ENCODE data around the gene ANKRD9.
A peak's percentile ranks its signal among the peaks of the same experiment; 100 is the strongest.

ANKRD9 gene

GRCh38 chr14:102510616-102511520 lies 1.3 kb upstream of the ANKRD9 start:
- Histone ChIP-seq H3K4me1 (ENCODE audit: insufficient read depth, low read length) (peaks cover 8% of the 10 kb centered on the region; the same call in 1 of the 2 replicates), H3K9me3 (ENCODE audit: control insufficient read depth, insufficient read depth, low read length) (no peaks in the 10 kb centered on the region), H3K9ac (ENCODE audit: low read depth, low read length) (peak overlapping the region; percentile 61; the same call in 1 of the 2 replicates), H3K36me3 (ENCODE audit: insufficient read depth, low read length) (no peaks in the 10 kb centered on the region; the same call in 1 of the 2 replicates)

- no peaks in the 10 kb centered on the region for H3K9me3 ChIP-seq (ENCODE audit: control insufficient read depth, insufficient read depth, low read length)
- peaks cover 8% of the 10 kb centered on the region; the same call in 1 of the 2 replicates for H3K4me1 ChIP-seq (ENCODE audit: insufficient read depth, low read length)
- peak overlapping the region; percentile 79 for H3K9ac ChIP-seq (ENCODE audit: low read depth, low read length)
- H3K36me3 ChIP-seq (ENCODE audit: insufficient read depth, low read length) = no peaks in the 10 kb centered on the region; the same call in 1 of the 2 replicates
Measured at GRCh38 chr14:102508774-102509745, 516 bp downstream of the ANKRD9 start.

GRCh38 chr14:102508410-102508773 lies 1.2 kb downstream of the ANKRD9 start:
- peaks cover 8% of the 10 kb centered on the region; the same call in 1 of the 2 replicates for H3K4me1 ChIP-seq (ENCODE audit: insufficient read depth, low read length)
- H3K36me3 ChIP-seq (ENCODE audit: insufficient read depth, low read length) = no peaks in the 10 kb centered on the region; the same call in 1 of the 2 replicates
- H3K9me3 ChIP-seq (ENCODE audit: control insufficient read depth, insufficient read depth, low read length) = no peaks in the 10 kb centered on the region
- peak overlapping the region; percentile 79; the same call in 1 of the 2 replicates for H3K9ac ChIP-seq (ENCODE audit: low read depth, low read length)

- Histone ChIP-seq H3K4me1 (ENCODE audit: insufficient read depth, low read length) (peaks cover 8% of the 10 kb centered on the region; the same call in 1 of the 2 replicates), H3K9me3 (ENCODE audit: control insufficient read depth, insufficient read depth, low read length) (no peaks in the 10 kb centered on the region), H3K36me3 (ENCODE audit: insufficient read depth, low read length) (no peaks in the 10 kb centered on the region; the same call in 1 of the 2 replicates), H3K9ac (ENCODE audit: low read depth, low read length) (peak overlapping the region; percentile 79; the same call in 1 of the 2 replicates)
Measured at GRCh38 chr14:102507857-102508312, 1.7 kb downstream of the ANKRD9 start.

- H3K9ac ChIP-seq (ENCODE audit: low read depth, low read length) = no peak overlapping the region
- no peaks in the 10 kb centered on the region for H3K9me3 ChIP-seq (ENCODE audit: control insufficient read depth, insufficient read depth, low read length)
- peaks cover 8% of the 10 kb centered on the region; the same call in 1 of the 2 replicates for H3K4me1 ChIP-seq (ENCODE audit: insufficient read depth, low read length)
- no peaks in the 10 kb centered on the region; the same call in 1 of the 2 replicates for H3K36me3 ChIP-seq (ENCODE audit: insufficient read depth, low read length)
Measured at GRCh38 chr14:102507081-102507856, 2.3 kb downstream of the ANKRD9 start.

GRCh38 chr14:102506626-102506925 lies 3.0 kb downstream of the ANKRD9 start:
- no peaks in the 10 kb centered on the region for H3K9me3 ChIP-seq (ENCODE audit: control insufficient read depth, insufficient read depth, low read length)
- H3K9ac ChIP-seq (ENCODE audit: low read depth, low read length) = no peak overlapping the region
- H3K36me3 ChIP-seq (ENCODE audit: insufficient read depth, low read length) = no peaks in the 10 kb centered on the region; the same call in 1 of the 2 replicates
- peaks cover 8% of the 10 kb centered on the region; the same call in 1 of the 2 replicates for H3K4me1 ChIP-seq (ENCODE audit: insufficient read depth, low read length)

GRCh38 chr14:102505775-102506625 lies 3.6 kb downstream of the ANKRD9 start:
- Histone ChIP-seq H3K9ac (ENCODE audit: low read depth, low read length) (no peak overlapping the region), H3K9me3 (ENCODE audit: control insufficient read depth, insufficient read depth, low read length) (no peaks in the 10 kb centered on the region), H3K4me1 (ENCODE audit: insufficient read depth, low read length) (peaks cover 2% of the 10 kb centered on the region; the same call in 1 of the 2 replicates), H3K36me3 (ENCODE audit: insufficient read depth, low read length) (no peaks in the 10 kb centered on the region; the same call in 1 of the 2 replicates)

- Histone ChIP-seq H3K4me1 (ENCODE audit: insufficient read depth, low read length) (no peaks in the 10 kb centered on the region), H3K9ac (ENCODE audit: low read depth, low read length) (no peak overlapping the region), H3K9me3 (ENCODE audit: control insufficient read depth, insufficient read depth, low read length) (no peaks in the 10 kb centered on the region), H3K36me3 (ENCODE audit: insufficient read depth, low read length) (no peaks in the 10 kb centered on the region; the same call in 1 of the 2 replicates)
Measured at GRCh38 chr14:102505000-102505619, 4.5 kb downstream of the ANKRD9 start.

GRCh38 chr14:102504328-102504999 lies 5.1 kb downstream of the ANKRD9 start:
- Histone ChIP-seq H3K9me3 (ENCODE audit: control insufficient read depth, insufficient read depth, low read length) (no peaks in the 10 kb centered on the region), H3K9ac (ENCODE audit: low read depth, low read length) (no peak overlapping the region), H3K4me1 (ENCODE audit: insufficient read depth, low read length) (no peaks in the 10 kb centered on the region), H3K36me3 (ENCODE audit: insufficient read depth, low read length) (no peaks in the 10 kb centered on the region; the same call in 1 of the 2 replicates)

- Histone ChIP-seq H3K9ac (ENCODE audit: low read depth, low read length) (no peak overlapping the region), H3K36me3 (ENCODE audit: insufficient read depth, low read length) (no peaks in the 10 kb centered on the region; the same call in 1 of the 2 replicates), H3K9me3 (ENCODE audit: control insufficient read depth, insufficient read depth, low read length) (no peaks in the 10 kb centered on the region), H3K4me1 (ENCODE audit: insufficient read depth, low read length) (no peaks in the 10 kb centered on the region)
Measured at GRCh38 chr14:102503641-102504327, 5.8 kb downstream of the ANKRD9 start.

GRCh38 chr14:102502571-102502970 lies 7.0 kb downstream of the ANKRD9 start:
- H3K9ac ChIP-seq (ENCODE audit: low read depth, low read length) = no peak overlapping the region
- no peaks in the 10 kb centered on the region for H3K4me1 ChIP-seq (ENCODE audit: insufficient read depth, low read length)
- no peaks in the 10 kb centered on the region for H3K36me3 ChIP-seq (ENCODE audit: insufficient read depth, low read length)
- no peaks in the 10 kb centered on the region for H3K9me3 ChIP-seq (ENCODE audit: control insufficient read depth, insufficient read depth, low read length)

Data from ES-I3 (cell line).